Kidney capillary endothelial cell (primary cell): ENCODE data around the gene HDAC4.
"Not testable (repeated sequence)": the region's sequence is repeated elsewhere in the genome, so short reads cannot be mapped to it uniquely, and the experiment has no call there.

Experiments
- DNase-seq: peaks from one replicate; pipeline ENCODE4 v3.0.0-alpha.2; 2018; ENCODE audit warnings: low spot score

The HDAC4 gene

DNA sequence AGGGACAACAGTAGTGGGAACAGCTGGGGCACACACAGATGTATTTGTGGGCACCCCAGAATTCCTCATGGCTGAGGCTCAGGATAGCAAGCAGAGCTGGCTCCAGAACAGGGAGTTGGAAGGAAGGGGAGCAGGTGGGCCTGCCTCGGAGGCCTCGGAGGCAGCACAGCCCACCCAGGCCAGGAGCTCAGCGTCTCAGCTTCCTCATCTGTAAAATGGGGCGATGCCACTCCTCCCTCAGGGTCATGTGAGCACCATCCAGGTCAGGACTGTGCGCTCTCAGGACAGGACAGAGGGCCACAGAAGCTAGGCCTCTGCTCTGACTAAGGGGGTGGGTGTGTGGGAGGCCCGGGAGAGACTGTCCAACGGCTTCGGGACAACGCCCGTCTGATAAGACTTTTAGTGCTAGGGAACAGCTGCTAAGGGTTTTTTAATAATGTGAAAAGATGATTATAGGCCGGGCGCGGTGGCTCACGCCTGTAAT, 106.2 kb downstream of the HDAC4 start:
- DNase-seq, result no peak

DNA sequence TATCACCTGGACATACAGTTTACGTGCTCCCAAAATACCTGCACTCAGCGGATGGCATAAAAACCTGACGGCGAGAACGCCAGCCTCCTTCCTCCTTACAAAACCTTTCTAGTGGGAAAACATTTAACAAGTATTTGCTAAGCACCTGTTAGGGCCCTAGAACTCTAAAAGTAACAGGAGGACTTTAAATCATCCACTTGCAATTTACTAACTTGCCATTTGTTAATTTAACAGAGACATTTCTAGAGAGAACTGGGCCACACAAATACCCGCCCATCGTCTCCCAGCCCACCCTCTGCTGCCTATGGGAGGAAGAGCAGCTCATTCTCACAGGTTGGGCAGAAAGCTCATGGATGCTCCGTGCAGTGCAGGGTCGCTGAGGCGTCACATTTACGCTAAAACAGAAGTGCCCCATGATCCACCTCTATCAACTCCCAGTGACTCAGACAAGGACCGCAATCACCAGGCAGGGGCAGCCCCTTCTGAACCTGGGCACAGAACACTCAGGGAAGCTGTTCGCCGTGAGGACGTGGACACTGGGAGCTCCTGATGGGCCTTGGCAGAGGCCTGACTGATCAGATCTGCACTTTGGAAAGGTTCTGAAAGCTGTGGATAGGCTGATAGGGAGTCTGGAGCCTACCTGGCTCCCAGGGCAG, 106.9 kb downstream of the HDAC4 start:
- no peak for DNase-seq

DNA sequence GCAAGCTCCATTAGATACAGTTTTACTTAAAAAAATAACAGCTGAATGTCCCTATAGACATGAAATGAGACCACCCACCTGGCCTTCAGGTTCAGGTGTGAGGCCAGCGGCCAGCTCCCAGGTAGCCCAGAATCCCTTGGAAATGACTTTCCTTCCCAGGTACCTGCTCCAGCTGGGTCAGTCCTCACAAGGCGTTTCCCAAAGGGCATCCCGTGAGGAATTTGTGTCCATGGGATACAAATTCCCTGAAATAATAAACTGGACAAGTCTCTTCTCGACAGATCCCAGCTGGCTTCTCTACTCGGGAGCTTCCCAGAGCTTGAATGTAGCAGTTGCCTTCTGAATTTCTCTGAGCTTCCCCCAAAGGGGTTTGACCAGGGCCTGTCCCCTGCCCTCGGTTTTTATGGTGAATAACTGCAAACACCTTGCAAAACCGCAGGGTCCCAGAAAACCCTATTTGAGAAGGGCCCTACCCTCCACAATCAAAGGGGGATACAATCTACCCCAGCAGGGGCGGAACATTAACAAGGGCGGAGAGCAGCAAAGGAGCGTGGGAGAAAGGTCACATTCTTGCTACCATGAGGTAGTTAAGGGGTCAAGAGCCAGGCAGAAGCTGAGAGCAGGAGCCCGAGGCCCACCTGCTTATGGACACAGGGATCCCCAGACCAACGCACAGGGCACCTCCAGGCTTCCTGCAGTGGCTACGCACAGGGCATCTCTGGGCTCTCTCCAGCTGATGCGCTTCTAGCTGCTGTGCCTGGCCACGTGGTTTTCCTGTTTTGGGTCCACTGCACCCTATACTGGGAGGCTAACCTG, 107.7 kb downstream of the HDAC4 start:
- no peak for DNase-seq

DNA sequence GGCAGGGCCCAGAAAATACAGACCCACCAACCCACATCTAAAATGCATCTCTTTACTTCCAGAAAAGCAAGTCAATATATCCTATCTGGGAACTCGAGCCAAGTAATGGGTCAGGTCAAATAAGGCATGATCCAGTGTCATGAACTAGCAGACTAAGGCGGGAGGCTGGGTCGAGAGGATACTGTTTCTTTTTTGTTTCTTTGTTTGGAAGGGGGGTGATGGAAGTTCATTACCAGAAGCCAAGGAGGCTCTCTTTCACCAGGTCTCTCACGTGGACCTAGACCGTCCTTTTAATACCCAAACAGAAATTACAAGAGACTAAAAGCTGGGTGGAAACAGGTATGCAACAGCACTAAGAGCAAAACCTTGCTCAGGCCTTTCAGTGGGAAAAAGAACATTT, 108.3 kb downstream of the HDAC4 start:
- no peak for DNase-seq

DNA sequence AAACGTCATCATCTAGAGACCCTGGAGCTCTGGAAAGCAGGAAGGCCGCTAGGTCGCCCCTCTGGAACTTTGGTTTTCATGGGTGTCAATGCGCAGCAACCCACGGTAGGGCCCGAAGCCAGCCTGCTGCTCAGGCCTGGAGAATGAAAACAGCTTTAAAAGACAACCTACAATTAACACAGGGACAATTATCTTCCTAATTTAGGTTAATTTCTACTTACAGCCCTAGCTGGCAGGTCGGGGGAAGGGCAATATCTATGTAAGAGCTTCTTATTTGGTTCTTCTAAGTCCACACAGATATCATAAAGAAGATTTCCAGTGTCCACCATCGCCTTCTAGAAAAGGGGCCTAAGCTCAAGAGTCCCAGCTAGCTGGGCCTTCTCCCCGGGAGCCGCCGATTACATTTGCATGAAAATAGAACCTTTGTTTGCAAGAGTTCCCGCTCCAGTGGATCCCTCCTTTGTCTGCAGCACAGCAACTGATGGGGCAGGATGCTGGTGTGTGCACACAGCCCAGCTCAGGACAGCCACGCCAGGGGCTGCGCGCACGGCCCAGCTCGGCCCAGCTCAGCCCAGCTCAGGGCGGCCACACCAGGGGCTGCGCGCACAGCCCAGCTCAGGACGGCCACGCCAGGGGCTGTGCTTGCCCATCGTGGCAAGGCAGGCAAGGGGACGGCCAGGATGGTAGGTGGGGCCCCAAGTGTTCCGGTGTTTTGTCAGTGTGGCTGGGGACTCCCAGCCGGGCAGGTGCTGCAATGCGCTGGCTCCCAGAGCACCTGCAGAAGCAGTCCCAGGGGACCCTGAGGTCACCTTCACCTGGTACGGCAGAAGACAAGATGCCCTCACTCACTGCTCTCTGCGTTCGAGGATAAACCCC, 109.1 kb downstream of the HDAC4 start:
- DNase-seq, result no peak

DNA sequence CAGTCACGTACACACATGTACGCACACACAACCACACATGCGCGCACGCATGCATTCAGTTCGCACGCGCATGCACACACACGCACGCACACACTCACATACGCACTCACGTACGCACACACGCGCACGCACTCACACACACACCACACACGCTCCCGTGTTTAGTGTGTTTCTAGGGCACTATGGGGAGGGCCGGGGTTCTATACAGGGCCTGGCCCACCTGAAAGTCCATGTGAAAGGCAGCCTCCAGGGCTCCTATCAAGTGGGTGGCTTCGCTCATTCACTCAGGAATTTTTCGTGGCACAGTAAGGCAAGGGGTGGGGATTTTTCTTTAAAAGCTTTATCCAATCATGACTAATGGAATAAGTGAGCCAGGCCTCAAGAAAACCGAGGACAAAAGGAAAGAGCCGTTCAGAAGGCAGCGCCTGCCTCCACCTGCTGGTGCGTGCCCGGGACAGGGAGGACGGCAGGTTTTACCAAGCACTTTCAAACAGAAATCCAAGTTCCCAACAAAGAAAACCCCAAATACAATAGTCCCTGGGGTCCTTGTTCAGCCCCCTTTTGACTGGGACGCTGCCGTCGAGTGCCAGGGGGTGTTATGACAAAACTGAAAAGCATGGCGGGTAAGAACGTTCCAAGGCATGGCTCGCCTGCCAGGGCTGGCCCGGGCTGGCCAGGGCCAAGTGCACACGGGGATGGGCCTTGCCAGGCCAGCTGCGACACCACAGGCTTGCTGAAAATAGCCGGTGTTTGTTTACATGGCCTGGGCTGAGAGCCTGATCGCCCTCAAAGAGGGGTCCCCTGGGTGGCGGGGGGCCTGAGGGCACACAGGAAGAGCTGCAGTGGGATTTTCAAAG, 110.0 kb downstream of the HDAC4 start:
- DNase-seq, result no peak

DNA sequence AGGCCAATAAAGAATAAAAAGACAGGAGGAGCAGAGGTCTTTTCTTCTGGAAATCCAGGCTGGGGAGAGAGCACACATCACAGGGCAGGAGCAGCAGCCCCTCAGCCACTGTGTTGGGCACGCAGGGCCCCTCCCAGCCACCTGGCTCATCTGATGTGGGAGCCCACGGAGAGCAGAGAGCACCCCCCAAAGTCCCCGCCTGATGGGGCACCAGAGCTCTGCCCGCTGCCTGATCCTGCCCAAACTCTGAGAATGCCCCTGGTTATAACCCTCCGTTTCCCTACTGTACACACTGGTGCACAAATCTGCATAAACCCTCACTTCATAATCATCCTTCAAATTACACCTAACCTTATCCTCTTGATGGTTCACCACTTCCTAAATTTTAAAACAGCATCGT, 111.3 kb downstream of the HDAC4 start:
- DNase-seq, result no peak

DNA sequence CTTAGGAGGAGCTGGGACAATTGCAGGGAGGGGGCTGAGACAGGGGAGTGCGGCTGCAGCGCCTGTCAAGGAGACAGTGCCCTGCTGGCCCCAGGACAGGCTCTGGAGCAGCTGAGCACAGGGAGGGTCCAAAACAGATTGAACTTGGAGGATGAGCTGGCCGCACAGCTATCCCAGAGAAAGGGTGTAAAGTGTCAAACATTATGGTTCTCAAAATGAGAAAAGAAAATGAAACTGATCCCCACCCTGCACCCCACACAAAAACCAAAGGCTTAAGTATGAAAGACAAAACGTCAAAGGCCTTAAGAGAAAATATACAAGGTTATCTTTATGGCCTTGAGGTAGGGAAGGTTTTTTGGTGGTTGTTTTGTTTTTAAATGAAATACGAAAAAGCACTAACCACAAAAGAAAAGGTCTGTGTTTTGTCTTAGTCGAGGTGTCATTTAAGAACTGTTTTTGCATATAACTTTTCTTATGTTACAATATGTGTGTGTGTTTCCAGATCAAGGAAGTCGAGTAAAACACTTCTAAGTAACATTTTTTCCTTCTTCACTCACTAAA, 111.8 kb downstream of the HDAC4 start:
- DNase-seq, result no peak

DNA sequence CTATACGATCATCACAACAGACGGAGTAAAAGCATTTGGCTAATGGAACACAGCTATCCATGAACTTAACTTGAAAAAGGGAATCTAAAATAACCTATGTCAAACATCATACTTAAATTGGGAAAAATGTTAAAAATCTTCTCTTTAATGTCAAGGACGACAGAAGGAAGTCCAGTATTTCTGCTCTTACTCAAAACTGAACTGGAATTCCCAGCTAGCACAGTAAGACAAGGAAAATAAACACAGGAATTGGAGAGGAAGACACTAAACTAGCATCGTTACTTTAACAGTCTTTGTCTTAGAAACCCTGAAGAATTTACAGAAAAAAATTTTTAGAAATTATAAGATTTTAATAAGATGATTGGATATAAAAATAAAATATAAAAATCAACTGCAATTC, 112.6 kb downstream of the HDAC4 start:
- DNase-seq, result no peak

DNA sequence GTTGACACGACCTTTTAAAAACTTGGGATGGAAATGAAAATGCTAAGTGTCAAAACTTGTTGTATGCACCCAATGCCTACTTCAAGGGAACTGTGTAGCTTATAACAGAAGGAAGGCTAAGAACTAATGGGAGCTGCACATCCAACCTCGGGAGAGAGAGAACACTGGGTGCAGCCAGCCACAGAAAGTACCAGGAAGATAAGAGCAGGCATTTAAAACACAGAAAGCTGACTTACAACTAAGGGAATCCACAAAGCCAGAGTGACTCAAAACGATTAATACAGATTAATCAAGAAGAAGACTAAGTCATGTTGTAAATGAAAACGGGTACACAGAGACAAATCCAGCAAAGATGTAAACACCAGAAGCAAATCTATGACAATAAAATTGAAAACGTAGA, 113.4 kb downstream of the HDAC4 start:
- no peak for DNase-seq

DNA sequence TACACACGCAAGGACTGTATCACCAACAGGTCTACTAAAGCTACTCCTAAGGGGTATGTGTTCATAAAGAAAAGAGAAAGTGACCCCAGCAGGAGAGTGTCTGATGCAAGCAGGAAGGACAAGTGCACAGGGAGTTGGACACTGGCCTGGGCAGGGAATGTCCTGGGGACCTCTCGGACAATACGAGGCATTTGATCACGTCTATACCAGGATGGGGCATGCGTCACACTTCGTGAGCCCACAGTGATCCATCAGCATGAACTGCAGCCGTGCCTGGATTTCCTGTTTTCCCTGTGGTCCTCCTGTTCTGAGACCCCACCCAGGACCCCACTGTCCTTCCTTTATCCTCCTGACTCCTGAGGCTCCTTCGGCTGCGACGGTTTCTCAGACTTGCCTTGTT, 113.9 kb downstream of the HDAC4 start:
- DNase-seq, result peak; percentile 31

DNA sequence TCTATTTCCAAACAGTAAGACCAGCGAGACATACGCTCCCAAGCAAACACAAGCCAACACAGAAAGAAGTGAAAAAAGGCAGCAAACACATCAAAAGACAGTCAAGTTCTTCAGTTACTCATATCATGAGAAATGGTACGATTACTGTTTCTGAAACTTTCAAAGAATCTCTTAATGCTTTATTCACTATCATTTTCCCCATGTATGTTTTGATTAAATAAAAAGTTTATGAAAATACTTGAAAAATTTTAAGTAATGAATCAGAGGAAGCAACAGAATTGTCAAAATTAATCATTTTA, 114.9 kb downstream of the HDAC4 start:
- no peak for DNase-seq

DNA sequence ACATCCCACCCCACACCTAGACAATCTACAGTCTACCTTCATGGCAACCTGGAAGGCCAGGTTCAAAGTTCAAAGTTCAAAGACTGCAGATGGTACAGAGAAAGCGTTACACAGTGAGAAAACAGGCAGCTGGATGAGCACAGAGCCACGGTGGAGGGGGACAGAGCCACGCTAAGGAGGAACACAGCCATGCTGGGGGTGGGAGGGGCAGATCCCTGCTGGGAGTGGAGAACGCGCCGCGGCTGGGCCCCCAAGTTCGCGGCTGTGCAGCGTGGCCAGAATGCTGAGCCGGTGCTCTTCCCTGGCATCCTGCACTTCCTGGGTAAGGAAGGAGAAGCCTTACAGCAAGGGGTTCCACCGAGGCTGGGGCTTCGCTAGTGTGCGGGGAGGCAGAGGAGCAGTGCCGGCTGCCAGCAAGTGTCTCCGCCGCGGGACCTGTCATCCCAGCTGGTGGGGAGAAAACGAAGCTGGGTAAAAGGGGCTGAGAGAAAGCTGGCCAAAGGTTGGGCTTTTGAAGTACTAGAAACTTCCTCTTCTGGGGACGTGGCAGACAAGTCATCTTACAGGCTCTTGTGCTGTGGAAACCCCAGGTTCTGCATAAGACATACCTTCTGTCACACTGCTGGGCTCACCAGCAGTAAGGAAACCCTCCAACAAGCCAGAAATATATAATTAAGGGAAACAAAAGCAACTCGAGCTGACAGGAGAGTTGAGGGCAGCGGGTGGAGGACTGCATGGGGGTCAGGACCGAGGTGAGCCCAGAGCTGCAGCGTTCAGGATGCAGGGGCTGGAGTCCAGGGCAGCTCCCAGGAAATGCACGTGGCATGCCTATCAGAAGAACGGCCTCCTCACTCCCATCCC, 115.5 kb downstream of the HDAC4 start:
- no peak for DNase-seq

DNA sequence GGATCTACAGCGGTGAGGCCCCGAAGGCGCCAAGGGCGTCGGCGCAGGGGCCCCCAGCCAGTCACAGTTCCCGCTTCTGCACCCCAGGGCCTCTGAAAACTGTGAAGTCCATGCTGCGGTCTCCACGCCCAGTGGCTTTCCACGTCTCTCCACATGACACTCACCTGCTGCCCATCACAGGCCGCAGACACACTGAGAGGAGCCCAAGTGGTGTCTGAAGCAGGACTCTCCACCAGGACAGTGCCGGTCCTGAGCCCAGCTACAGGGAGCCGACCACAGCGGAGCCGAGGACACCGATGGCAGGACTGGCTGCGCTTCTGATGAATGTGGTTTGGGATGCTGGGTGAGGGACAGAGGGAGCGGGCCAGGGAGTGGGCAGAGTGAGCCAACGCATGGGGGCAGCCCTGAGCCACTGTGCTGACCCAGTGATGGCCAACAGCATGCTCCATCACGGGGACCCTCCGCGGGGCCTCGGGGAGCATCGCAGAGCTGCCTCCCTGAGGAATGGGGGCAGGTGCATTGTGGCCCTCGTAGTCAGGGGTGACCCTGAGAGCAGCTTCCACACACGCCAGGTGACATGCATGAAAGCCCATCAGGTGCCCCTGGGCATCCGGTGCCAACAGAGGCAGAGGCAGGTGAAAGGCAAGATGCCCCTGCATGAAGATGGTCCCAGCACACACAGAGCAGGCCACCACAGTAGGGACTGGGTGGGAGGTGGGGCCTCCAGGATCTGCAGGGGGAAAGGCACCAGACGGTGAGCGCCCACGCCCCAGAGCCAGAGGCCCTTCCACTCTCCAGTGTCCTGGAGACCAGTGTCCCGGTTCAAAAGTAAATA, 116.6 kb downstream of the HDAC4 start:
- no peak for DNase-seq

DNA sequence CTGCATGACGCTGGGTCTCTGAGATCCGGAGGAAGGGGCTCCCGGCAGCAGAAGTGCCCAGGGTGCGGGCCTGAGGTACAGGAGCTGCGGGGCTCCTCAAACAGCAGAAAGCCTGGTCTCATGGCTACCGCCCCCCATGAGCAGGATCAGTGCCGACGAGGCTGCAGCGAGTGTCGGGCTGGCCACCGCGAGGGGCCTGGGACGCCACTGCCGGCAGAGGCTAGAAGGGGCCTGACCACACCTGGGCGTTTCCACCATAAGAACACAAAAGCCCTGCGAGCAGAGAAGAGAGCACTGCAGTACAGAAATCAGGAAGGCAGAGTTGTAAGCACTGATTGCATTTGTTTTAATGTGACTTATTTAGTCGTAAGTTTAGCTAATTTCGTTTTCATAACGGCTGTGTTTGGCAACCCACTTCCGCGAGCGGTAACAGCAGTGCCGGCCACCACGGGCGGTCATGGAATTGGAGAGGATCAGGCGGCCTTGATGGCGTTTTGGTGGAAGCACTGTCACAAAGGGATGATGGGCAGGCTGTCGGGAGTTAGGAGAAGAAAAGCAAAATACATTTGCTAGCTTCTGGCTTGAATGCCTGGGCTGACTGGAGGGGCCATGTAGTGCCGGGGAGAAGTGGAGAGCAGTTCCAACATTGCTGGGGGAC, 117.4 kb downstream of the HDAC4 start:
- DNase-seq, result no peak

DNA sequence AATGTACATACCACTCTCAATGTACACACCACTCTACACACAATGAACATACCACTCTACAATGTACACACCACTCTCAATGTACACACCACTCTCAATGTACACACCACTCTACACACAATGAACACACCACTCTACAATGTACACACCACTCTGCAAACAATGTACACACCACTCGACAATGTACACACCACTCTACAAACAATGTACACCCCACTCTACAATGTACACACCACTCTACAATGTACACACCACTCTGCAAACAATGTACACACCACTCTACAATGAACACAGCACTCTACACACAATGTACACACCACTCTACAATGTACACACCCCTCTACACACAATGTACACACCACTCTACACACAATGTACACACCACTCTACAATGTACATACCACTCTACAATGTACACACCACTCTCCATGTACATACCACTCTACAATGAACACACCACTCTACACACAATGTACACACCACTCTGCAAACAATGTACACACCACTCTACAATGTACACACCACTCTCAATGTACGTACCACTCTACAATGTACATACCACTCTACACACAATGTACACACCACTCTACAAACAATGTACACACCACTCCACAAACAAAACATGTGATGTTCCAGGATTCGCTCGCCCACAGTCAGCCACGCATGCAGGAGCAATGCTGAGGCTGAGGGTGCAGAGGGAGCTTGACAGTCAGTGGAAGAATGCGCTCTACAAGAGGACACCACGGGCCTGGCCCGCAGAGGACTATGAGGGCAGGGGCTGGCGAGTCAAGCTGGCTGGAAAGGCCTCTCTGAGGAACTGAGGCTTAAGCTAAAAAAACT, 118.2 kb downstream of the HDAC4 start:
- no peak for DNase-seq

DNA sequence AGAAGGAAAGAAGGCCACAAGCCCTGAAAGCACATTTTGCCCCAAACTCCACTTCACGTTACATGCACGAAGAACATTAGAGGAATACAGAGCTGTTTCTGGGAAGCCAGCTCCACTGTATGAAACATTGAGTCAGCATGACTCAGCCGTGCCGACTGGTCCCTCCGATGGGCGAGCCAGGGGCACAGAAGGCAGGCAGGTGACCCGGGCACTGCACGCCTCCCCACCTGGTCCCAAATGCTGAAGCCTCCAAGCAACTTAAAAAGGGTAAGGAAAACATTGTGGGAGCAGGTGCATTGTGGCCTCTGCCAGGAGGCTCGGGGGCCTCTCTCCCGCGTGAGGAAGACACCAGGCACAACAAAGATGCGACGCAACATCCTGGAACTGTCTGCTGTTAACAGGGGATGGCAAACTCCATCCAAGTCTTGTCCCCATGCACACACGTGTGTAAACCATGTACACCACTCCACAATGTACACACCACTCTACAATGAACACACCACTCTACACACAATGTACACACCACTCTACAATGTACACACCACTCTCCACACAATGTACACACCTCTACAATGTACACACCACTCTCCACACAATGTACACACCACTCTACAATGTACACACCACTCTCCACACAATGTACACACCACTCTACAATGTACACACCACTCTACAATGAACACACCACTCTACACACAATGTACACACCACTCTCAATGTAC, 120.4 kb downstream of the HDAC4 start:
- not testable (repeated sequence) for DNase-seq
